B cell (primary cell): Measurements from ENCODE around the gene THSD7A. TPM values are rescaled to one million over a fixed set of nuclear protein-coding genes. Genes with fewer than 3 reads are reported as not detected.

ENCODE experiments used
- ATAC-seq: fragments of 200-7000 bp; cut with Tn5 transposase; one replicate; pipeline ENCODE4 v1.10.0; 2021; ENCODE audit warnings: low read depth, mild to moderate bottlenecking, moderate number of reproducible peaks, moderate library complexity
- CTCF ChIA-PET: fragments of 350-600 bp; sonication (Branson Sonifier 250); formaldehyde crosslinking; loops from one replicate; lab custom pipeline; 2021; ENCODE audit warnings: antibody characterized with exemption, inconsistent platforms; lab: Charles Lee
- POLR2A ChIA-PET: fragments of 350-600 bp; sonication (Branson Sonifier 250); formaldehyde crosslinking; loops from one replicate; lab custom pipeline; 2021; ENCODE audit warnings: antibody characterized with exemption; lab: Charles Lee
- DNase-seq: peaks from one replicate; pipeline ENCODE4 v3.0.0; 2013
- H2AFZ ChIP-seq: 2 replicates; pipeline ENCODE4 v1.6.1; 2012; ENCODE audit warnings: mild to moderate bottlenecking, low read depth, low read length; ENCODE audit not compliant: insufficient read depth, poor library complexity, severe bottlenecking
- H3K27ac ChIP-seq, 2 donors: 1 replicate in 1 of 2; 2 replicates in 1 of 2; pipeline ENCODE4 v1.5.1; 2012 to 2013; ENCODE audit warnings: low read length in 2 of 2, mild to moderate bottlenecking in 2 of 2, moderate library complexity in 1 of 2
- H3K27me3 ChIP-seq, 4 experiments: fragments of 200-600 bp in 1 of 4; sonication (generic) in 1 of 4; replicated peaks in 1 of 4; 1 replicate in 2 of 4; 2 replicates in 2 of 4; pipeline versions ENCODE4 v1.6.1 to v1.7.0; 2013 to 2016; ENCODE audit warnings: low read length in 3 of 4, mild to moderate bottlenecking in 2 of 4, mixed read lengths in 1 of 4, moderate library complexity in 1 of 4; ENCODE audit not compliant: insufficient read depth in 4 of 4, control insufficient read depth in 3 of 4; ENCODE audit errors: control extremely low read depth in 1 of 4
- H3K36me3 ChIP-seq, 2 experiments: replicated peaks in 1 of 2; 1 replicate in 1 of 2; 2 replicates in 1 of 2; pipeline versions ENCODE4 v1.6.1 to v1.7.1; 2013; ENCODE audit warnings: low read length in 1 of 2; ENCODE audit not compliant: insufficient read depth in 2 of 2, control insufficient read depth in 1 of 2; ENCODE audit errors: control extremely low read depth in 1 of 2, extremely low read depth in 1 of 2
- H3K4me1 ChIP-seq, 2 donors: fragments of 200-600 bp in 1 of 2; sonication (generic) in 1 of 2; 1 replicate in 1 of 2; 2 replicates in 1 of 2; pipeline versions ENCODE4 v1.5.1 to v1.6.1; 2013 to 2017; ENCODE audit warnings: low read length in 2 of 2; ENCODE audit not compliant: control insufficient read depth in 2 of 2, insufficient read depth in 2 of 2
- H3K4me2 ChIP-seq: replicated peaks from 2 replicates; pipeline ENCODE3; 2012; ENCODE audit warnings: mild to moderate bottlenecking, low read depth, low read length; ENCODE audit not compliant: poor library complexity, severe bottlenecking
- H3K4me3 ChIP-seq, 5 experiments: fragments of 200-600 bp in 1 of 5; sonication (generic) in 1 of 5; 1 replicate in 3 of 5; 2 replicates in 2 of 5; pipeline versions ENCODE4 v1.5.1 to v1.7.0; 2011 to 2016; ENCODE audit warnings: low read length in 4 of 5, mild to moderate bottlenecking in 4 of 5, low read depth in 2 of 5, control low read depth in 1 of 5, moderate library complexity in 1 of 5; ENCODE audit not compliant: insufficient read depth in 1 of 5; ENCODE audit errors: control extremely low read depth in 1 of 5, extremely low read depth in 1 of 5
- H3K79me2 ChIP-seq: fragments of 200-600 bp; sonication (generic); one replicate; pipeline ENCODE4 v1.6.0; 2016; ENCODE audit warnings: low read length; ENCODE audit not compliant: control insufficient read depth, insufficient read depth
- H3K9ac ChIP-seq: fragments of 200-600 bp; sonication (generic); 2 replicates; pipeline ENCODE4 v1.6.1; 2017; ENCODE audit warnings: mild to moderate bottlenecking, low read length, moderate library complexity
- H3K9me3 ChIP-seq, 3 donors: one replicate each; pipeline versions ENCODE4 v1.6.1 to v1.7.1; 2013; ENCODE audit warnings: low read length in 2 of 3; ENCODE audit not compliant: control insufficient read depth in 2 of 3, insufficient read depth in 1 of 3; ENCODE audit errors: control extremely low read depth in 1 of 3
- H4K20me1 ChIP-seq: 2 replicates; pipeline ENCODE4 v1.6.0; 2012; ENCODE audit warnings: mild to moderate bottlenecking, low read length; ENCODE audit not compliant: insufficient read depth, control insufficient read depth, poor library complexity, severe bottlenecking
- H3K27ac Mint-ChIP-seq: one replicate; pipeline ENCODE4 v1.8.0; 2021; ENCODE audit warnings: mixed read lengths
- H3K27me3 Mint-ChIP-seq: one replicate; pipeline ENCODE4 v1.8.0; 2021; ENCODE audit warnings: mixed read lengths
- H3K4me1 Mint-ChIP-seq: one replicate; pipeline ENCODE4 v1.8.0; 2021; ENCODE audit warnings: mixed read lengths
- H3K4me3 Mint-ChIP-seq: one replicate; pipeline ENCODE4 v1.8.0; 2021; ENCODE audit warnings: mixed read lengths
- H3K9me3 Mint-ChIP-seq: one replicate; pipeline ENCODE4 v1.8.0; 2022; ENCODE audit warnings: mixed read lengths; ENCODE audit not compliant: insufficient read depth
- EZH2 ChIP-seq: IDR thresholded peaks from 2 replicates; pipeline ENCODE4 v1.6.1; 2012; ENCODE audit warnings: borderline replicate concordance, low read depth, mild to moderate bottlenecking, moderate library complexity, low read length; ENCODE audit not compliant: insufficient read depth, poor library complexity, severe bottlenecking
- WGBS: methylation state at CpG from one replicate; pipeline ENCODE4 v1.1.5; 2013; ENCODE audit warnings: missing lambda C conversion rate; ENCODE audit not compliant: insufficient coverage; 5-methylcytosine and 5-hydroxymethylcytosine counted together
- intact Hi-C: fragments of 100-400 bp; cut with micrococcal nuclease; formaldehyde crosslinking; loops from one replicate; pipeline ENCODE4 v1.10.0; 2022
- polyA plus RNA-seq: library from polyadenylated mRNA; depleted of rRNA; stranded (reverse); fragments of >200 nt; gene quantifications from 2 replicates; pipeline ENCODE4 v1.2.3, GENCODE V29; 2012
- total RNA-seq, 2 donors: library from RNA; stranded (reverse); fragments of 120-200 nt in 1 of 2; gene quantifications; 1 replicate in 1 of 2; 2 replicates in 1 of 2; pipeline versions ENCODE4 v1.2.3 to v1.2.4, GENCODE V29; 2013 to 2022
- TF ChIP-seq, protein P1 (sequence below): fragments of 200-600 bp; IDR thresholded peaks from one replicate; pipeline ENCODE4 v1.8.0; 2022; ENCODE audit warnings: antibody characterized with exemption, mild to moderate bottlenecking

Gene THSD7A
- total and polyA plus RNA-seq, 2 donors (not counting 1 experiment from before 2014, with no cell fraction given) = not detected

DNA sequence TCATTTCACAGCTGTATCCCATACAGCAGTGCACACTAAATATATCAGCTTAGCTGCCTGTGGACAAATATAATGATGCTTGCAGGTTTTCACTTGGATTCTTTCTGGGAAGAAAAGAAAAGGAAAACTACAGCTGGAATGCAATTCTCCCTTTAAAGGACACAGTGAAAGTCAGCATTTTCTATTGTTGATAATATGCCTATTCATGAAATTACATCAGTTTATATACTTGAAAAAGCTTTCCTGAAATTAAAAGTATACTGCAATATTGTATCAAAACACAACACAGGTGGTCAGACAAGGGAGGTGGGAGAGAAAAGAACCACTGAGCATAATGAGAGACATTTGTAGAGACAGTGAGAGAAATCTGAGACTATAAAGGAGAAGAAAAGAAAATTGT is 20.3 kb downstream of the THSD7A start:
- ChIA-PET POLR2A (no interaction called here), CTCF (interaction anchor here (0.7 kb wide), 1 partner anchor 20 kb away, joined by 3 read pairs; the partner anchor contains the start of gene THSD7A)
- H3K9me3 Mint-ChIP-seq = no peaks in the 10 kb centered on the region
- H3K27ac ChIP-seq = no peak overlapping the region
- H3K36me3 ChIP-seq = no peaks in the 10 kb centered on the region
- ATAC-seq = no peak
- no peak overlapping the region for H3K9ac ChIP-seq
- intact Hi-C loops = no loop called here
- H3K4me1 ChIP-seq = no peaks in the 10 kb centered on the region
- H3K79me2 ChIP-seq = no peaks in the 10 kb centered on the region
- DNase-seq = no peak
- TF ChIP-seq EZH2 = no peak
- TF ChIP-seq, protein P1, sequence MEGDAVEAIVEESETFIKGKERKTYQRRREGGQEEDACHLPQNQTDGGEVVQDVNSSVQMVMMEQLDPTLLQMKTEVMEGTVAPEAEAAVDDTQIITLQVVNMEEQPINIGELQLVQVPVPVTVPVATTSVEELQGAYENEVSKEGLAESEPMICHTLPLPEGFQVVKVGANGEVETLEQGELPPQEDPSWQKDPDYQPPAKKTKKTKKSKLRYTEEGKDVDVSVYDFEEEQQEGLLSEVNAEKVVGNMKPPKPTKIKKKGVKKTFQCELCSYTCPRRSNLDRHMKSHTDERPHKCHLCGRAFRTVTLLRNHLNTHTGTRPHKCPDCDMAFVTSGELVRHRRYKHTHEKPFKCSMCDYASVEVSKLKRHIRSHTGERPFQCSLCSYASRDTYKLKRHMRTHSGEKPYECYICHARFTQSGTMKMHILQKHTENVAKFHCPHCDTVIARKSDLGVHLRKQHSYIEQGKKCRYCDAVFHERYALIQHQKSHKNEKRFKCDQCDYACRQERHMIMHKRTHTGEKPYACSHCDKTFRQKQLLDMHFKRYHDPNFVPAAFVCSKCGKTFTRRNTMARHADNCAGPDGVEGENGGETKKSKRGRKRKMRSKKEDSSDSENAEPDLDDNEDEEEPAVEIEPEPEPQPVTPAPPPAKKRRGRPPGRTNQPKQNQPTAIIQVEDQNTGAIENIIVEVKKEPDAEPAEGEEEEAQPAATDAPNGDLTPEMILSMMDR = no peak
- H2AFZ ChIP-seq = no peak overlapping the region
- H3K4me1 Mint-ChIP-seq = no peaks in the 10 kb centered on the region
- H4K20me1 ChIP-seq = no peaks in the 10 kb centered on the region
- H3K27ac Mint-ChIP-seq = no peak overlapping the region
- no peak overlapping the region for H3K4me3 ChIP-seq
- H3K27me3 Mint-ChIP-seq = no peaks in the 10 kb centered on the region
- no peaks in the 10 kb centered on the region for H3K27me3 ChIP-seq
- H3K4me3 Mint-ChIP-seq = no peak overlapping the region
- no peaks in the 10 kb centered on the region for H3K9me3 ChIP-seq
- no peak overlapping the region for H3K4me2 ChIP-seq

DNA sequence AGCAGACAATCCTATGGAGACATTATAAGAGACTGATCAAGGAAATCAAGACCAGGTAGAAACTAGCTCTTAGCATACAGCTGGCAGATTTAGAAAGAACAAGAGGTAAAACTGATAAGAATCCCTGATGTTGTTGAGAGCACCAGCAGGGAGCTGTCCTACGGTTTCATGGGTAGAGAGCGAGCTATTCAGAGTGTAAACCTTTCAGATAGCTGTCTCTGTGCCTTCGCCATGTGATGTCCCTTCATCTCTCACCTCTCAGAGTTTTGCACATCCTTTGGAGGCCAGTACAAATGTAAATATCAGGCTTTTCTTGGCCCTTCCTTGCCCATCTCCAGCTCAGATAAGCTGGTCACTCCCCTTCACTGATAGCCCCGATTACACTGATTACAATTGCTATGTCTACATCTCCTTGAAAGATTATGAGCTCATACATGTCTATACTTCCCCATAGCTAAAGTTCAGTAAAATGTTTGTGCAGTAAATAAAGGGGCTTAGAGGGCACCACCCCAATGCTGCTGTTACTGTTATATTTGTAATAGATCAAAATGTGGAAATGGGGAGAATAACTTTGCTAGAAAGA is 21.9 kb downstream of the THSD7A start:
- no peak for ATAC-seq
- no peak for DNase-seq
- Histone ChIP-seq H3K9me3 (no peaks in the 10 kb centered on the region), H3K27ac (no peak overlapping the region), H3K4me2 (no peak overlapping the region), H3K27me3 (no peaks in the 10 kb centered on the region), H3K4me1 (no peaks in the 10 kb centered on the region), H3K9ac (no peak overlapping the region), H2AFZ (no peak overlapping the region), H4K20me1 (no peaks in the 10 kb centered on the region), H3K4me3 (no peak overlapping the region), H3K36me3 (no peaks in the 10 kb centered on the region), H3K79me2 (no peaks in the 10 kb centered on the region)
- Mint-ChIP-seq H3K9me3 (no peaks in the 10 kb centered on the region), H3K27me3 (no peaks in the 10 kb centered on the region), H3K27ac (no peak overlapping the region), H3K4me3 (no peak overlapping the region), H3K4me1 (no peaks in the 10 kb centered on the region)
- TF ChIP-seq EZH2 = no peak
- TF ChIP-seq, protein P1 = no peak
- WGBS = 92% methylated on average over 3 of the region's 4 CpGs
- intact Hi-C loops = no loop called here
- CTCF ChIA-PET = no interaction called here
- POLR2A ChIA-PET = no interaction called here
